ENCODE results near the gene FGF19. TPM values are rescaled to one million over a fixed set of nuclear protein-coding genes. Genes with fewer than 3 reads are reported as not detected.

Gene FGF19
- total RNA-seq, 3 donors from 2014 or later (not counting 1 experiment from before 2014, with no cell fraction given), result not detected

DNA sequence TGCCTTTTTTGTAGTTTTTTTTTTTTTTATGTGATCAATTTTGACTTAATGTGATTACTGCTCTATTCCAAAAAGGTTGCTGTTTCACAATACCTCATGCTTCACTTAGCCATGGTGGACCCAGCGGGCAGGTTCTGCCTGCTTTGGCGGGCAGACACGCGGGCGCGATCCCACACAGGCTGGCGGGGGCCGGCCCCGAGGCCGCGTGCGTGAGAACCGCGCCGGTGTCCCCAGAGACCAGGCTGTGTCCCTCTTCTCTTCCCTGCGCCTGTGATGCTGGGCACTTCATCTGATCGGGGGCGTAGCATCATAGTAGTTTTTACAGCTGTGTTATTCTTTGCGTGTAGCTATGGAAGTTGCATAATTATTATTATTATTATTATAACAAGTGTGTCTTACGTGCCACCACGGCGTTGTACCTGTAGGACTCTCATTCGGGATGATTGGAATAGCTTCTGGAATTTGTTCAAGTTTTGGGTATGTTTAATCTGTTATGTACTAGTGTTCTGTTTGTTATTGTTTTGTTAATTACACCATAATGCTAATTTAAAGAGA, 50.3 kb downstream of the FGF19 start:
- ATAC-seq (no peak), DNase-seq (no peak)
- no peak overlapping the region for H3K27ac Mint-ChIP-seq
- Histone ChIP-seq H3K27me3 (ENCODE audit: control insufficient read depth, insufficient read depth, low read length) (no peaks in the 10 kb centered on the region), H3K4me3 (ENCODE audit: low read length) (no peak overlapping the region), H3K9me3 (ENCODE audit: control insufficient read depth, insufficient read depth, low read length) (no peaks in the 10 kb centered on the region), H3K27ac (ENCODE audit: low read length) (no peak overlapping the region), H3K36me3 (ENCODE audit: control insufficient read depth, insufficient read depth, low read length) (no peaks in the 10 kb centered on the region), H3K4me1 (ENCODE audit: control insufficient read depth, insufficient read depth, low read length) (no peaks in the 10 kb centered on the region)
- no peaks in the 10 kb centered on the region for H3K9me3 Mint-ChIP-seq
- no peaks in the 10 kb centered on the region for H3K4me1 Mint-ChIP-seq
- intact Hi-C loops (cut with micrococcal nuclease), result no loop called here
- no peak overlapping the region for H3K4me3 Mint-ChIP-seq
- H3K36me3 Mint-ChIP-seq, result no peaks in the 10 kb centered on the region
- WGBS (ENCODE audit: insufficient coverage), result 96% methylated on average over 16 of the region's 23 CpGs
- no peaks in the 10 kb centered on the region for H3K27me3 Mint-ChIP-seq (ENCODE audit: low read depth in 2 of 2)
- TF ChIP-seq, protein P1, sequence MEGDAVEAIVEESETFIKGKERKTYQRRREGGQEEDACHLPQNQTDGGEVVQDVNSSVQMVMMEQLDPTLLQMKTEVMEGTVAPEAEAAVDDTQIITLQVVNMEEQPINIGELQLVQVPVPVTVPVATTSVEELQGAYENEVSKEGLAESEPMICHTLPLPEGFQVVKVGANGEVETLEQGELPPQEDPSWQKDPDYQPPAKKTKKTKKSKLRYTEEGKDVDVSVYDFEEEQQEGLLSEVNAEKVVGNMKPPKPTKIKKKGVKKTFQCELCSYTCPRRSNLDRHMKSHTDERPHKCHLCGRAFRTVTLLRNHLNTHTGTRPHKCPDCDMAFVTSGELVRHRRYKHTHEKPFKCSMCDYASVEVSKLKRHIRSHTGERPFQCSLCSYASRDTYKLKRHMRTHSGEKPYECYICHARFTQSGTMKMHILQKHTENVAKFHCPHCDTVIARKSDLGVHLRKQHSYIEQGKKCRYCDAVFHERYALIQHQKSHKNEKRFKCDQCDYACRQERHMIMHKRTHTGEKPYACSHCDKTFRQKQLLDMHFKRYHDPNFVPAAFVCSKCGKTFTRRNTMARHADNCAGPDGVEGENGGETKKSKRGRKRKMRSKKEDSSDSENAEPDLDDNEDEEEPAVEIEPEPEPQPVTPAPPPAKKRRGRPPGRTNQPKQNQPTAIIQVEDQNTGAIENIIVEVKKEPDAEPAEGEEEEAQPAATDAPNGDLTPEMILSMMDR (IDR thresholded peaks at IDR 0.05), result no peak

DNA sequence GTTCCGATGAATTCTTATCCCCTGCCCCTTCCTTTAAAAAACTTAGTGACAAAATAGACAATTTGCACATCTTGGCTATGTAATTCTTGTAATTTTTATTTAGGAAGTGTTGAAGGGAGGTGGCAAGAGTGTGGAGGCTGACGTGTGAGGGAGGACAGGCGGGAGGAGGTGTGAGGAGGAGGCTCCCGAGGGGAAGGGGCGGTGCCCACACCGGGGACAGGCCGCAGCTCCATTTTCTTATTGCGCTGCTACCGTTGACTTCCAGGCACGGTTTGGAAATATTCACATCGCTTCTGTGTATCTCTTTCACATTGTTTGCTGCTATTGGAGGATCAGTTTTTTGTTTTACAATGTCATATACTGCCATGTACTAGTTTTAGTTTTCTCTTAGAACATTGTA, 50.8 kb downstream of the FGF19 start:
- intact Hi-C loops (cut with micrococcal nuclease), result no loop called here
- no peak overlapping the region for H3K4me3 ChIP-seq (ENCODE audit: low read length)
- WGBS (ENCODE audit: insufficient coverage), result 83% methylated on average over 11 of the region's 11 CpGs
- H3K27me3 Mint-ChIP-seq (ENCODE audit: low read depth in 2 of 2), result no peaks in the 10 kb centered on the region
- no peak for DNase-seq
- no peaks in the 10 kb centered on the region for H3K36me3 ChIP-seq (ENCODE audit: control insufficient read depth, insufficient read depth, low read length)
- no peak for ATAC-seq
- H3K4me3 Mint-ChIP-seq, result no peak overlapping the region
- H3K4me1 Mint-ChIP-seq, result no peaks in the 10 kb centered on the region
- H3K9me3 ChIP-seq (ENCODE audit: control insufficient read depth, insufficient read depth, low read length), result no peaks in the 10 kb centered on the region
- no peaks in the 10 kb centered on the region for H3K36me3 Mint-ChIP-seq
- TF ChIP-seq, protein P1 (IDR thresholded peaks at IDR 0.05), result no peak
- H3K27ac ChIP-seq (ENCODE audit: low read length), result no peak overlapping the region
- H3K4me1 ChIP-seq (ENCODE audit: control insufficient read depth, insufficient read depth, low read length), result peaks cover 3% of the 10 kb centered on the region
- no peak overlapping the region for H3K27ac Mint-ChIP-seq
- H3K27me3 ChIP-seq (ENCODE audit: control insufficient read depth, insufficient read depth, low read length), result no peaks in the 10 kb centered on the region
- no peaks in the 10 kb centered on the region for H3K9me3 Mint-ChIP-seq

DNA sequence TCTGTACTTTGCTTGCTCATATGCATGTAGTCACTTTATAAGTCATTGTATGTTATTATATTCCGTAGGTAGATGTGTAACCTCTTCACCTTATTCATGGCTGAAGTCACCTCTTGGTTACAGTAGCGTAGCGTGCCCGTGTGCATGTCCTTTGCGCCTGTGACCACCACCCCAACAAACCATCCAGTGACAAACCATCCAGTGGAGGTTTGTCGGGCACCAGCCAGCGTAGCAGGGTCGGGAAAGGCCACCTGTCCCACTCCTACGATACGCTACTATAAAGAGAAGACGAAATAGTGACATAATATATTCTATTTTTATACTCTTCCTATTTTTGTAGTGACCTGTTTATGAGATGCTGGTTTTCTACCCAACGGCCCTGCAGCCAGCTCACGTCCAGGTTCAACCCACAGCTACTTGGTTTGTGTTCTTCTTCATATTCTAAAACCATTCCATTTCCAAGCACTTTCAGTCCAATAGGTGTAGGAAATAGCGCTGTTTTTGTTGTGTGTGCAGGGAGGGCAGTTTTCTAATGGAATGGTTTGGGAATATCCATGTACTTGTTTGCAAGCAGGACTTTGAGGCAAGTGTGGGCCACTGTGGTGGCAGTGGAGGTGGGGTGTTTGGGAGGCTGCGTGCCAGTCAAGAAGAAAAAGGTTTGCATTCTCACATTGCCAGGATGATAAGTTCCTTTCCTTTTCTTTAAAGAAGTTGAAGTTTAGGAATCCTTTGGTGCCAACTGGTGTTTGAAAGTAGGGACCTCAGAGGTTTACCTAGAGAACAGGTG, 51.8 kb downstream of the FGF19 start:
- Histone ChIP-seq H3K27ac (ENCODE audit: low read length) (no peak overlapping the region), H3K27me3 (ENCODE audit: control insufficient read depth, insufficient read depth, low read length) (no peaks in the 10 kb centered on the region), H3K4me1 (ENCODE audit: control insufficient read depth, insufficient read depth, low read length) (peaks cover 3% of the 10 kb centered on the region), H3K4me3 (ENCODE audit: low read length) (no peak overlapping the region), H3K36me3 (ENCODE audit: control insufficient read depth, insufficient read depth, low read length) (no peaks in the 10 kb centered on the region), H3K9me3 (ENCODE audit: control insufficient read depth, insufficient read depth, low read length) (no peaks in the 10 kb centered on the region)
- no peaks in the 10 kb centered on the region for H3K4me1 Mint-ChIP-seq
- 89% methylated on average over 9 of the region's 15 CpGs for WGBS (ENCODE audit: insufficient coverage)
- ATAC-seq (no peak), DNase-seq (no peak)
- H3K4me3 Mint-ChIP-seq, result no peak overlapping the region
- no peaks in the 10 kb centered on the region for H3K9me3 Mint-ChIP-seq
- TF ChIP-seq, protein P1 (IDR thresholded peaks at IDR 0.05), result no peak
- no peaks in the 10 kb centered on the region for H3K36me3 Mint-ChIP-seq
- intact Hi-C loops (cut with micrococcal nuclease), result no loop called here
- H3K27me3 Mint-ChIP-seq (ENCODE audit: low read depth in 2 of 2), result no peaks in the 10 kb centered on the region
- no peak overlapping the region for H3K27ac Mint-ChIP-seq
